ENCODE data around the gene PXDN. TPM values are rescaled to one million over a fixed set of nuclear protein-coding genes. Genes with fewer than 3 reads are reported as not detected.

The PXDN gene
- total RNA-seq, 4 donors from 2014 or later = 9.0 to 46.2 (median 18.5) TPM

- no peak overlapping the region for H3K4me3 ChIP-seq
- TF ChIP-seq POLR2AphosphoS5 (IDR thresholded peaks at IDR 0.05) (peak in 2 of 3 donors; percentile 2 to 20), POLR2A (IDR thresholded peaks at IDR 0.05) (no peak)
- WGBS, 2 donors (ENCODE audit: low coverage in 1 of 2) = 44 to 53% methylated on average over 4 to 7 of the region's 7 CpGs
- in situ Hi-C loops (cut with MboI; ENCODE audit: low pct_ligation_motif_present in 1 of 4, low pct_unique_long_range_greater_than_20kb in 1 of 4, low sequenced_read_pairs in 3 of 4) (no loop called here), intact Hi-C loops (cut with DNase I; ENCODE audit: low total_unique reads) (no loop called here)
- H3K36me3 ChIP-seq = no peaks in the 10 kb centered on the region
- H3K4me1 ChIP-seq = peaks cover 0 to 22% (median 14%) of the 10 kb centered on the region in 4 donors
- DNase-seq = peak; percentile 64
- H3K27ac ChIP-seq = peak overlapping the region; percentile 72 to 78 (median 75)
- H3K27me3 ChIP-seq = no peaks in the 10 kb centered on the region
- no peaks in the 10 kb centered on the region for H3K9me3 ChIP-seq
Observed at GRCh38 chr2:1632002-1632348, 112.3 kb downstream of the PXDN start.

- Histone ChIP-seq H3K27me3 (no peaks in the 10 kb centered on the region), H3K4me3 (no peak overlapping the region), H3K9me3 (no peaks in the 10 kb centered on the region), H3K36me3 (no peaks in the 10 kb centered on the region), H3K4me1 (peaks cover 0 to 22% (median 14%) of the 10 kb centered on the region in 4 donors), H3K27ac (peak overlapping the region; percentile 72 to 78 (median 75))
- intact Hi-C loops (cut with DNase I; ENCODE audit: low total_unique reads) (no loop called here), in situ Hi-C loops (cut with MboI; ENCODE audit: low pct_ligation_motif_present in 1 of 4, low pct_unique_long_range_greater_than_20kb in 1 of 4, low sequenced_read_pairs in 3 of 4) (no loop called here)
- DNase-seq = peak; percentile 38
- TF ChIP-seq EP300 (IDR thresholded peaks at IDR 0.05; ENCODE audit: low read depth) (no peak), POLR2A (IDR thresholded peaks at IDR 0.05) (no peak), CTCF (IDR thresholded peaks at IDR 0.05) (no peak), POLR2AphosphoS5 (IDR thresholded peaks at IDR 0.05) (no peak)
- WGBS, 2 donors (ENCODE audit: low coverage in 1 of 2) = 47% methylated on average over 2 to 6 of the region's 6 CpGs
Observed at GRCh38 chr2:1631292-1632001, 112.9 kb downstream of the PXDN start.

GRCh38 chr2:1628893-1629292 lies 115.4 kb downstream of the PXDN start:
- Histone ChIP-seq H3K27ac (no peak overlapping the region), H3K4me3 (no peak overlapping the region), H3K27me3 (no peaks in the 10 kb centered on the region), H3K4me1 (peaks cover 0 to 22% (median 17%) of the 10 kb centered on the region in 4 donors), H3K9me3 (no peaks in the 10 kb centered on the region), H3K36me3 (no peaks in the 10 kb centered on the region)
- in situ Hi-C loops (cut with MboI; ENCODE audit: low pct_ligation_motif_present in 1 of 4, low pct_unique_long_range_greater_than_20kb in 1 of 4, low sequenced_read_pairs in 3 of 4) (no loop called here), intact Hi-C loops (cut with DNase I; ENCODE audit: low total_unique reads) (no loop called here)
- DNase-seq = no peak
- TF ChIP-seq CTCF (IDR thresholded peaks at IDR 0.05) (no peak), EP300 (IDR thresholded peaks at IDR 0.05; ENCODE audit: low read depth) (no peak), POLR2A (IDR thresholded peaks at IDR 0.05) (no peak), POLR2AphosphoS5 (IDR thresholded peaks at IDR 0.05) (no peak)
- WGBS, 2 donors (ENCODE audit: low coverage in 1 of 2) = 14 to 15% methylated on average over 2 of the region's 2 CpGs

GRCh38 chr2:1627628-1628381 lies 116.5 kb downstream of the PXDN start:
- TF ChIP-seq POLR2A (IDR thresholded peaks at IDR 0.05) (no peak), EP300 (IDR thresholded peaks at IDR 0.05; ENCODE audit: low read depth) (no peak), POLR2AphosphoS5 (IDR thresholded peaks at IDR 0.05) (no peak), CTCF (IDR thresholded peaks at IDR 0.05) (no peak)
- H3K4me1 ChIP-seq = peaks cover 0 to 21% (median 16%) of the 10 kb centered on the region in 4 donors
- no peak overlapping the region for H3K27ac ChIP-seq
- no peak for DNase-seq
- no peak overlapping the region for H3K4me3 ChIP-seq
- in situ Hi-C loops (cut with MboI; ENCODE audit: low pct_ligation_motif_present in 1 of 4, low pct_unique_long_range_greater_than_20kb in 1 of 4, low sequenced_read_pairs in 3 of 4) (no loop called here), intact Hi-C loops (cut with DNase I; ENCODE audit: low total_unique reads) (no loop called here)
- no peaks in the 10 kb centered on the region for H3K36me3 ChIP-seq
- H3K9me3 ChIP-seq = no peaks in the 10 kb centered on the region
- H3K27me3 ChIP-seq = no peaks in the 10 kb centered on the region
- 71 to 75% methylated on average over 5 to 9 of the region's 9 CpGs for WGBS, 2 donors (ENCODE audit: low coverage in 1 of 2)
